Right lobe of liver (tissue), 4 donors: ENCODE data around the gene GALNT15.

ENCODE experiments used
- POLR2A ChIP-seq: fragments of 450-650 bp; IDR thresholded peaks from one replicate; pipeline ENCODE4 v1.6.1; 2017; ENCODE audit warnings: antibody characterized with exemption, mild to moderate bottlenecking
- TF ChIP-seq, protein P1 (sequence below), 4 donors: fragments of 200-600 bp in 3 of 4; fragments of 450-650 bp in 1 of 4; IDR thresholded peaks; one replicate each; pipeline versions ENCODE4 v1.5.1 to v1.8.0; 2016 to 2022; ENCODE audit warnings: antibody characterized with exemption in 4 of 4, mild to moderate bottlenecking in 2 of 4
- donor health status: DM: no; HTN: no; CAD: no.
- donor health status: DM: no; HTN: no; CAD: no.
- donor health status: DM: no; HTN: yes; CAD: no.

DNA sequence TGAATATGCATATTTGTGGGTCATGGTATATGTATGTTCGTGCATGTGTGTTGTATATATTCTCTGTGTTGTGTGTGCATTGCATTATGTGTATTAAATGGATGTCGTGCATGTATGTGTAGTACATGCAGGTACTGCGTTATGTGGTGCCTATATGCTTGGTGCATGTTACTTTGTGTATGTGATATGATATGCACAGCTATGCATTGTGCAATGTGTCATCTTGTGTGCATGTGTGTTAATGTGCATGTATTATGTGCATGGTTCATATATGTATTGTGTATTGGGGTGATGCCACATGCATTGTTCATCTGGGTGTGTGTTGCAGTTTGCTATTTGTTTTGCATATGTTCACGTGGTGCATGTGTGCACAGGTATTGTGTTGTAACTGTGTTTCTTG lies 2.9 kb downstream of the GALNT15 start:
- no peak for TF ChIP-seq POLR2A
- TF ChIP-seq, protein P1, sequence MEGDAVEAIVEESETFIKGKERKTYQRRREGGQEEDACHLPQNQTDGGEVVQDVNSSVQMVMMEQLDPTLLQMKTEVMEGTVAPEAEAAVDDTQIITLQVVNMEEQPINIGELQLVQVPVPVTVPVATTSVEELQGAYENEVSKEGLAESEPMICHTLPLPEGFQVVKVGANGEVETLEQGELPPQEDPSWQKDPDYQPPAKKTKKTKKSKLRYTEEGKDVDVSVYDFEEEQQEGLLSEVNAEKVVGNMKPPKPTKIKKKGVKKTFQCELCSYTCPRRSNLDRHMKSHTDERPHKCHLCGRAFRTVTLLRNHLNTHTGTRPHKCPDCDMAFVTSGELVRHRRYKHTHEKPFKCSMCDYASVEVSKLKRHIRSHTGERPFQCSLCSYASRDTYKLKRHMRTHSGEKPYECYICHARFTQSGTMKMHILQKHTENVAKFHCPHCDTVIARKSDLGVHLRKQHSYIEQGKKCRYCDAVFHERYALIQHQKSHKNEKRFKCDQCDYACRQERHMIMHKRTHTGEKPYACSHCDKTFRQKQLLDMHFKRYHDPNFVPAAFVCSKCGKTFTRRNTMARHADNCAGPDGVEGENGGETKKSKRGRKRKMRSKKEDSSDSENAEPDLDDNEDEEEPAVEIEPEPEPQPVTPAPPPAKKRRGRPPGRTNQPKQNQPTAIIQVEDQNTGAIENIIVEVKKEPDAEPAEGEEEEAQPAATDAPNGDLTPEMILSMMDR (IDR thresholded peaks at IDR 0.05): no peak
